HEK293 (cell line): ENCODE data around the gene AJM1.
A peak's percentile ranks its signal among the peaks of the same experiment; 100 is the strongest.

ENCODE experiments used
- CTCF ChIA-PET: fragments of 350-600 bp; formaldehyde crosslinking; extraction: SDS; loops from one replicate; lab custom pipeline; 2021; ENCODE audit warnings: antibody characterized with exemption; lab: Yijun Ruan, JAX
- POLR2A ChIA-PET: fragments of 300-600 bp; formaldehyde crosslinking; extraction: SDS; loops from one replicate; lab custom pipeline; 2020; ENCODE audit warnings: antibody characterized with exemption, inconsistent platforms; lab: Yijun Ruan, JAX
- H3K27ac ChIP-seq: fragments of 200-500 bp; sonication (Bioruptor generic); 2 replicates; pipeline ENCODE4 v1.5.1; 2014; ENCODE audit warnings: low read depth, low read length, control low read depth, inconsistent platforms; ENCODE audit errors: extremely low read depth
- H3K36me3 ChIP-seq, 2 experiments: fragments of 200-500 bp in 1 of 2; sonication (Bioruptor generic) in 1 of 2; 1 replicate in 1 of 2; 2 replicates in 1 of 2; pipeline ENCODE4 v1.5.1; 2014 to 2017; ENCODE audit warnings: inconsistent platforms in 2 of 2, low read length in 2 of 2; ENCODE audit not compliant: control insufficient read depth in 2 of 2, insufficient read depth in 1 of 2
- H3K4me1 ChIP-seq: fragments of 200-500 bp; sonication (Bioruptor generic); 2 replicates; pipeline ENCODE4 v1.5.1; 2014; ENCODE audit warnings: mild to moderate bottlenecking, low read length, inconsistent platforms; ENCODE audit not compliant: control insufficient read depth, insufficient read depth
- H3K4me3 ChIP-seq: 2 replicates; pipeline ENCODE4 v1.5.1; 2011; ENCODE audit warnings: low read depth, mild to moderate bottlenecking, control low read depth, low read length, moderate library complexity
- H3K9me3 ChIP-seq: fragments of 200-500 bp; sonication (Bioruptor generic); 2 replicates; pipeline ENCODE4 v1.5.1; 2014; ENCODE audit warnings: low read depth, low read length, inconsistent platforms; ENCODE audit not compliant: control insufficient read depth, insufficient read depth
- BCL11A ChIP-seq: fragments of 450-650 bp; formaldehyde crosslinking; IDR thresholded peaks from 2 replicates; pipeline ENCODE4 v1.5.1; 2016; ENCODE audit warnings: low read depth, missing biosample characterization, missing genetic modification characterization
- FEZF1 ChIP-seq: fragments of 450-650 bp; formaldehyde crosslinking; IDR thresholded peaks from 2 replicates; pipeline ENCODE4 v1.5.1; 2016; ENCODE audit warnings: missing biosample characterization, missing genetic modification characterization
- GLIS1 ChIP-seq: fragments of 450-650 bp; formaldehyde crosslinking; IDR thresholded peaks from 2 replicates; pipeline ENCODE4 v1.5.1; 2016; ENCODE audit warnings: missing biosample characterization, missing genetic modification characterization
- PRDM1 ChIP-seq: fragments of 450-650 bp; formaldehyde crosslinking; IDR thresholded peaks from 2 replicates; pipeline ENCODE4; 2016; ENCODE audit warnings: missing biosample characterization, missing genetic modification characterization
- PRDM10 ChIP-seq: fragments of 450-650 bp; formaldehyde crosslinking; IDR thresholded peaks from 2 replicates; pipeline ENCODE4 v1.5.1; 2016; ENCODE audit warnings: missing biosample characterization, missing genetic modification characterization
- PRDM4 ChIP-seq: fragments of 450-650 bp; formaldehyde crosslinking; IDR thresholded peaks from 2 replicates; pipeline ENCODE4 v1.5.1; 2017; ENCODE audit warnings: missing biosample characterization, missing genetic modification characterization
- SETDB1 ChIP-seq: IDR thresholded peaks from one replicate; pipeline ENCODE4 v1.6.1; 2017; ENCODE audit warnings: mild to moderate bottlenecking, low read length, moderate library complexity, mixed read lengths; ENCODE audit not compliant: insufficient read length
- SP2 ChIP-seq: fragments of 450-650 bp; formaldehyde crosslinking; IDR thresholded peaks from 2 replicates; pipeline ENCODE4 v1.5.1; 2016; ENCODE audit warnings: missing biosample characterization, missing genetic modification characterization
- SP3 ChIP-seq: fragments of 450-650 bp; formaldehyde crosslinking; IDR thresholded peaks from 2 replicates; pipeline ENCODE4 v1.5.1; 2016; ENCODE audit warnings: missing biosample characterization, missing genetic modification characterization
- ZBTB48 ChIP-seq: fragments of 450-650 bp; formaldehyde crosslinking; IDR thresholded peaks from 2 replicates; pipeline ENCODE4 v1.5.1; 2016; ENCODE audit warnings: missing biosample characterization, missing genetic modification characterization
- ZBTB8A ChIP-seq: fragments of 450-650 bp; formaldehyde crosslinking; IDR thresholded peaks from 2 replicates; pipeline ENCODE4 v1.5.1; 2016; ENCODE audit warnings: missing biosample characterization, missing genetic modification characterization
- ZFHX2 ChIP-seq: fragments of 450-650 bp; formaldehyde crosslinking; conservative IDR thresholded peaks from 2 replicates; pipeline ENCODE4 v1.5.1; 2016; ENCODE audit warnings: missing biosample characterization, missing genetic modification characterization
- ZNF146 ChIP-seq: fragments of 450-650 bp; formaldehyde crosslinking; IDR thresholded peaks from 2 replicates; pipeline ENCODE4 v1.5.1; 2016; ENCODE audit warnings: missing biosample characterization, missing genetic modification characterization
- ZNF169 ChIP-seq: fragments of 450-650 bp; formaldehyde crosslinking; IDR thresholded peaks from 2 replicates; pipeline ENCODE4 v1.5.1; 2016; ENCODE audit warnings: missing biosample characterization, missing genetic modification characterization
- ZNF2 ChIP-seq: fragments of 450-650 bp; formaldehyde crosslinking; IDR thresholded peaks from 2 replicates; pipeline ENCODE4 v1.5.1; 2016; ENCODE audit warnings: missing biosample characterization, missing genetic modification characterization
- ZNF24 ChIP-seq: fragments of 450-650 bp; formaldehyde crosslinking; IDR thresholded peaks from 2 replicates; pipeline ENCODE4 v1.5.1; 2016; ENCODE audit warnings: missing biosample characterization, missing genetic modification characterization
- ZNF416 ChIP-seq: fragments of 450-650 bp; formaldehyde crosslinking; IDR thresholded peaks from 2 replicates; pipeline ENCODE4 v1.5.1; 2016; ENCODE audit warnings: missing biosample characterization, missing genetic modification characterization
- ZNF510 ChIP-seq: fragments of 450-650 bp; formaldehyde crosslinking; IDR thresholded peaks from 2 replicates; pipeline ENCODE4 v1.5.1; 2018; ENCODE audit warnings: mild to moderate bottlenecking, missing genetic modification characterization, missing biosample characterization; ENCODE audit not compliant: insufficient replicate concordance
- ZNF548 ChIP-seq: fragments of 450-650 bp; formaldehyde crosslinking; IDR thresholded peaks from 2 replicates; pipeline ENCODE4 v1.5.1; 2016; ENCODE audit warnings: missing biosample characterization, missing genetic modification characterization
- ZNF704 ChIP-seq: fragments of 450-650 bp; formaldehyde crosslinking; IDR thresholded peaks from 2 replicates; pipeline ENCODE4 v1.5.1; 2016; ENCODE audit warnings: missing biosample characterization, missing genetic modification characterization
- TF ChIP-seq, protein P1 (sequence below): fragments of 450-650 bp; formaldehyde crosslinking; IDR thresholded peaks from 2 replicates; pipeline ENCODE4 v1.5.1; 2016; ENCODE audit warnings: missing biosample characterization, missing genetic modification characterization, borderline replicate concordance
- TF ChIP-seq, protein P2 (sequence below): fragments of 450-650 bp; formaldehyde crosslinking; IDR thresholded peaks from 2 replicates; pipeline ENCODE4 v1.5.1; 2016; ENCODE audit warnings: missing biosample characterization, missing genetic modification characterization

Gene AJM1

GRCh38 chr9:136838314-136839228, 3.7 kb upstream of the AJM1 start (continued):
- TF ChIP-seq GLIS1 (tag by site-specific recombination) (0 out of 2 replicates have a peak, but pooled peaks have one; percentile 11), ZNF24 (tag by site-specific recombination) (no peak), ZNF548 (tag by site-specific recombination) (no peak), PRDM1 (no peak), ZNF2 (tag by site-specific recombination) (no peak)
- TF ChIP-seq, protein P1, sequence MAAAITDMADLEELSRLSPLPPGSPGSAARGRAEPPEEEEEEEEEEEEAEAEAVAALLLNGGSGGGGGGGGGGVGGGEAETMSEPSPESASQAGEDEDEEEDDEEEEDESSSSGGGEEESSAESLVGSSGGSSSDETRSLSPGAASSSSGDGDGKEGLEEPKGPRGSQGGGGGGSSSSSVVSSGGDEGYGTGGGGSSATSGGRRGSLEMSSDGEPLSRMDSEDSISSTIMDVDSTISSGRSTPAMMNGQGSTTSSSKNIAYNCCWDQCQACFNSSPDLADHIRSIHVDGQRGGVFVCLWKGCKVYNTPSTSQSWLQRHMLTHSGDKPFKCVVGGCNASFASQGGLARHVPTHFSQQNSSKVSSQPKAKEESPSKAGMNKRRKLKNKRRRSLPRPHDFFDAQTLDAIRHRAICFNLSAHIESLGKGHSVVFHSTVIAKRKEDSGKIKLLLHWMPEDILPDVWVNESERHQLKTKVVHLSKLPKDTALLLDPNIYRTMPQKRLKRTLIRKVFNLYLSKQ = no peak

DNA sequence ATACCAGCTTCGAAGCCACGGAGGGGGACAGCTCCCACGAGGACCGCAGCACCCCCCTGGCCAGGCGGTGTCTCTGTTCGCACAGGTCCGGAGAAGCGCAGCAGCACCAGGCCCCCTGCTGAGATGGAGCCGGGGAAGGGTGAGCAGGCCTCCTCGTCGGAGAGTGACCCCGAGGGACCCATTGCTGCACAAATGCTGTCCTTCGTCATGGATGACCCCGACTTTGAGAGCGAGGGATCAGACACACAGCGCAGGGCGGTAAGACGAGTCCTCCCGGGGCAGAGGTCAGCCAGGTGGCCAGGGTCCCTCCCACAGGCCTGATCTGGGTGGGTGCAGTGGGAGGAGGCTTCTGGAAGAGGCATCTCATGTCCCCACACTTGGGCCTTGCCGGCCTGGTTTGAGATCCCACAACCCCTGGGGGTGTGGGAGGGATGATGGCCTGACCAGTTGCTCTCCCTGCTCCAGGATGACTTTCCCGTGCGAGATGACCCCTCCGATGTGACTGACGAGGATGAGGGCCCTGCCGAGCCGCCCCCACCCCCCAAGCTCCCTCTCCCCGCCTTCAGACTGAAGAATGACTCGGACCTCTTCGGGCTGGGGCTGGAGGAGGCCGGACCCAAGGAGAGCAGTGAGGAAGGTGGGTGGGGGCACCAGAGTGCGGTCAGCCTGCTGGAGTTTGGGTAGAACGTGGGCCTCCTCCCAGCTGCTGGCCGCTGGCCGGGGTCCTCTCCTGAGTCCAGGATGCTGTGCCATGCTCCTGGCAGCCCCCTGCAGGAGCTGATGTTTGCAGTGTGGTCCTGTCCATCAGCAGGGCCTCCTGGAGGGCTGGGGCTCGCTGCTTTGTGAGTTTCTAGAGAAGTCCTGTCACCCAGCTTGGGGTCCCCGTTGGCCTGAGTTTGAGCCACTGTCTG, 2.8 kb upstream of the AJM1 start:
- Histone ChIP-seq H3K4me3 (no peak overlapping the region), H3K36me3 (peaks cover 0 to 40% of the 10 kb centered on the region in 2 experiments; a peak in 2 of 3 replicates), H3K4me1 (0 out of 2 replicates have a peak, but pooled peaks cover 5% of the 10 kb centered on the region), H3K9me3 (no peaks in the 10 kb centered on the region), H3K27ac (no peak overlapping the region)
- CTCF ChIA-PET = interaction anchor here (0.7 to 3.3 kb wide), 5 partner anchors 8 to 196 kb away, joined by 3 to 13 read pairs (median 3); no protein-coding TSS in a partner anchor
- POLR2A ChIA-PET = interaction anchor here (0.5 to 1.2 kb wide), 3 partner anchors 20 to 183 kb away, joined by 3 to 4 read pairs (median 4); no protein-coding TSS in a partner anchor
- TF ChIP-seq PRDM4 (tag by site-specific recombination) (peak; percentile 85), ZNF704 (tag by site-specific recombination) (no peak), SP3 (no peak), ZNF146 (tag by site-specific recombination) (no peak), ZBTB8A (tag by site-specific recombination) (no peak), ZNF169 (tag by site-specific recombination) (no peak), PRDM10 (no peak), ZBTB48 (no peak), FEZF1 (no peak), SETDB1 (no peak), ZNF24 (tag by site-specific recombination) (no peak), BCL11A (tag by site-specific recombination) (0 out of 2 replicates have a peak, but pooled peaks have one; percentile 37), ZNF510 (tag by site-specific recombination) (no peak), SP2 (tag by site-specific recombination) (no peak; the same call in 1 of the 2 replicates), ZFHX2 (tag by site-specific recombination) (peak; percentile 44), ZNF416 (tag by site-specific recombination) (no peak)
- TF ChIP-seq, protein P2, sequence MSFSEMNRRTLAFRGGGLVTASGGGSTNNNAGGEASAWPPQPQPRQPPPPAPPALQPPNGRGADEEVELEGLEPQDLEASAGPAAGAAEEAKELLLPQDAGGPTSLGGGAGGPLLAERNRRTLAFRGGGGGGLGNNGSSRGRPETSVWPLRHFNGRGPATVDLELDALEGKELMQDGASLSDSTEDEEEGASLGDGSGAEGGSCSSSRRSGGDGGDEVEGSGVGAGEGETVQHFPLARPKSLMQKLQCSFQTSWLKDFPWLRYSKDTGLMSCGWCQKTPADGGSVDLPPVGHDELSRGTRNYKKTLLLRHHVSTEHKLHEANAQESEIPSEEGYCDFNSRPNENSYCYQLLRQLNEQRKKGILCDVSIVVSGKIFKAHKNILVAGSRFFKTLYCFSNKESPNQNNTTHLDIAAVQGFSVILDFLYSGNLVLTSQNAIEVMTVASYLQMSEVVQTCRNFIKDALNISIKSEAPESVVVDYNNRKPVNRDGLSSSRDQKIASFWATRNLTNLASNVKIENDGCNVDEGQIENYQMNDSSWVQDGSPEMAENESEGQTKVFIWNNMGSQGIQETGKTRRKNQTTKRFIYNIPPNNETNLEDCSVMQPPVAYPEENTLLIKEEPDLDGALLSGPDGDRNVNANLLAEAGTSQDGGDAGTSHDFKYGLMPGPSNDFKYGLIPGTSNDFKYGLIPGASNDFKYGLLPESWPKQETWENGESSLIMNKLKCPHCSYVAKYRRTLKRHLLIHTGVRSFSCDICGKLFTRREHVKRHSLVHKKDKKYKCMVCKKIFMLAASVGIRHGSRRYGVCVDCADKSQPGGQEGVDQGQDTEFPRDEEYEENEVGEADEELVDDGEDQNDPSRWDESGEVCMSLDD (tag by site-specific recombination) = no peak
